H9 (cell line): Measurements from ENCODE around the gene LMX1B. TPM values are rescaled to one million over a fixed set of nuclear protein-coding genes. Genes with fewer than 3 reads are reported as not detected.

ENCODE experiments used
- DNase-seq: peaks from one replicate; pipeline ENCODE4 v3.0.0-alpha.2; 2017
- H2AFZ ChIP-seq: one replicate; pipeline ENCODE4 v1.6.1; 2013; ENCODE audit warnings: mild to moderate bottlenecking, low read length, control low read depth, moderate library complexity
- H2AK5ac ChIP-seq: 2 replicates; pipeline ENCODE4 v1.6.1; 2013; ENCODE audit warnings: low read length, control low read depth, mixed read lengths; ENCODE audit not compliant: insufficient read length
- H2BK120ac ChIP-seq: one replicate; pipeline ENCODE4 v1.6.1; 2013; ENCODE audit warnings: low read depth, mild to moderate bottlenecking, low read length, control low read depth, inconsistent platforms; ENCODE audit not compliant: poor library complexity, severe bottlenecking
- H2BK12ac ChIP-seq: 2 replicates; pipeline ENCODE4 v1.6.1; 2013; ENCODE audit warnings: low read length, control low read depth, mixed read lengths, low read depth; ENCODE audit not compliant: insufficient read length
- H2BK15ac ChIP-seq: 2 replicates; pipeline ENCODE4 v1.6.1; 2013; ENCODE audit warnings: low read depth, low read length, control low read depth
- H2BK20ac ChIP-seq: one replicate; pipeline ENCODE4 v1.6.1; 2013; ENCODE audit warnings: low read depth, mild to moderate bottlenecking, low read length, control low read depth, inconsistent platforms; ENCODE audit not compliant: poor library complexity, severe bottlenecking
- H2BK5ac ChIP-seq: 2 replicates; pipeline ENCODE4 v1.6.1; 2013; ENCODE audit warnings: low read length, control low read depth, mixed read lengths; ENCODE audit not compliant: insufficient read length
- H3K14ac ChIP-seq: 2 replicates; pipeline ENCODE4 v1.6.1; 2013; ENCODE audit warnings: low read length, control low read depth; ENCODE audit not compliant: insufficient read depth
- H3K18ac ChIP-seq: 2 replicates; pipeline ENCODE4 v1.6.1; 2013; ENCODE audit warnings: low read depth, mild to moderate bottlenecking, mixed read lengths, low read length, control low read depth; ENCODE audit not compliant: insufficient read length
- H3K23ac ChIP-seq: 2 replicates; pipeline ENCODE4 v1.6.1; 2013; ENCODE audit warnings: low read length, control low read depth, mixed read lengths, low read depth; ENCODE audit not compliant: insufficient read length
- H3K23me2 ChIP-seq: 2 replicates; pipeline ENCODE4 v1.6.1; 2013; ENCODE audit warnings: low read depth, mild to moderate bottlenecking, mixed read lengths, low read length, control low read depth; ENCODE audit not compliant: insufficient read length, poor library complexity, severe bottlenecking
- H3K27ac ChIP-seq: 2 replicates; pipeline ENCODE4 v1.5.1; 2013; ENCODE audit warnings: low read length, control low read depth, mixed read lengths, low read depth; ENCODE audit not compliant: insufficient read length
- H3K27me3 ChIP-seq: 2 replicates; pipeline ENCODE4 v1.6.1; 2013; ENCODE audit warnings: low read length, control low read depth, inconsistent platforms; ENCODE audit not compliant: insufficient read depth
- H3K4ac ChIP-seq: 2 replicates; pipeline ENCODE4 v1.6.1; 2013; ENCODE audit warnings: low read depth, mild to moderate bottlenecking, control low read depth, inconsistent platforms, low read length, moderate library complexity
- H3K4me1 ChIP-seq: 2 replicates; pipeline ENCODE4 v1.6.1; 2013; ENCODE audit warnings: low read length, control low read depth, inconsistent platforms; ENCODE audit not compliant: insufficient read depth
- H3K4me2 ChIP-seq: 2 replicates; pipeline ENCODE4 v1.6.1; 2013; ENCODE audit warnings: low read length, control low read depth, mixed read lengths; ENCODE audit not compliant: insufficient read length, insufficient read depth
- H3K56ac ChIP-seq: 2 replicates; pipeline ENCODE4 v1.6.1; 2013; ENCODE audit warnings: low read depth, mild to moderate bottlenecking, mixed read lengths, low read length, control low read depth; ENCODE audit not compliant: insufficient read length
- H3K79me1 ChIP-seq: 2 replicates; pipeline ENCODE4 v1.6.1; 2013; ENCODE audit warnings: low read depth, mild to moderate bottlenecking, moderate library complexity, low read length, control low read depth, inconsistent platforms; ENCODE audit not compliant: insufficient read depth, poor library complexity, severe bottlenecking
- H3K79me2 ChIP-seq: 2 replicates; pipeline ENCODE4 v1.6.1; 2013; ENCODE audit warnings: low read length, control low read depth, inconsistent platforms; ENCODE audit not compliant: insufficient read depth
- H3K9ac ChIP-seq: 2 replicates; pipeline ENCODE4 v1.6.1; 2013; ENCODE audit warnings: low read length, control low read depth, mixed read lengths; ENCODE audit not compliant: insufficient read length; ENCODE audit errors: extremely low read depth
- H3K9me3 ChIP-seq: one replicate; pipeline ENCODE4 v1.6.1; 2013; ENCODE audit warnings: low read depth, low read length, inconsistent platforms; ENCODE audit not compliant: control insufficient read depth
- H3T11ph ChIP-seq: one replicate; pipeline ENCODE4 v1.6.1; 2013; ENCODE audit warnings: mild to moderate bottlenecking, low read length, control low read depth, inconsistent platforms
- H4K20me1 ChIP-seq: one replicate; pipeline ENCODE4 v1.6.1; 2013; ENCODE audit not compliant: control insufficient read depth, insufficient read length, insufficient read depth
- H4K5ac ChIP-seq: 2 replicates; pipeline ENCODE4 v1.6.1; 2013; ENCODE audit warnings: low read depth, mild to moderate bottlenecking, mixed read lengths, low read length, control low read depth; ENCODE audit not compliant: insufficient read length
- H4K8ac ChIP-seq: replicated peaks from 2 replicates; pipeline ENCODE4 v1.6.1; 2013; ENCODE audit warnings: low read length, control low read depth, mixed read lengths, low read depth; ENCODE audit not compliant: insufficient read length
- H4K91ac ChIP-seq: 2 replicates; pipeline ENCODE4 v1.6.1; 2013; ENCODE audit warnings: low read depth, mild to moderate bottlenecking, moderate library complexity, mixed read lengths, low read length, control low read depth; ENCODE audit not compliant: insufficient read length
- H3K27ac Mint-ChIP-seq, 3 experiments: 2 replicates in 2 of 3; 3 replicates in 1 of 3; pipeline ENCODE4 v1.8.0; 2020 to 2021; ENCODE audit warnings: mixed read lengths in 3 of 3, mild to moderate bottlenecking in 1 of 3, moderate library complexity in 1 of 3
- H3K27me3 Mint-ChIP-seq: 2 replicates; pipeline ENCODE4 v1.8.0; 2021; ENCODE audit warnings: low read depth, mild to moderate bottlenecking, moderate library complexity, mixed read lengths
- H3K36me3 Mint-ChIP-seq, 3 experiments: 2 replicates in 2 of 3; 3 replicates in 1 of 3; pipeline ENCODE4 v1.8.0; 2020 to 2021; ENCODE audit warnings: low read depth in 3 of 3, mixed read lengths in 3 of 3; ENCODE audit not compliant: insufficient read depth in 1 of 3
- H3K4me1 Mint-ChIP-seq, 2 experiments: 2 replicates each; pipeline ENCODE4 v1.8.0; 2020; ENCODE audit warnings: mixed read lengths in 2 of 2
- H3K4me3 Mint-ChIP-seq, 2 experiments: 2 replicates in 1 of 2; 3 replicates in 1 of 2; pipeline ENCODE4 v1.8.0; 2020 to 2021; ENCODE audit warnings: mild to moderate bottlenecking in 2 of 2, mixed read lengths in 2 of 2, moderate library complexity in 1 of 2
- H3K9me3 Mint-ChIP-seq, 2 experiments: 2 replicates in 1 of 2; 3 replicates in 1 of 2; pipeline ENCODE4 v1.8.0; 2020; ENCODE audit warnings: mild to moderate bottlenecking in 2 of 2, mixed read lengths in 2 of 2, moderate library complexity in 1 of 2
- CTCF ChIP-seq: fragments of 200-600 bp; sonication (generic); conservative IDR thresholded peaks from 3 replicates; pipeline ENCODE4 v1.8.0; 2021; ENCODE audit warnings: antibody characterized with exemption, mild to moderate bottlenecking
- WGBS: extraction: QIAGEN DNeasy Blood & Tissue Kit; methylation state at CpG from one replicate; pipeline ENCODE4 v1.1.7; 2013; ENCODE audit warnings: missing lambda C conversion rate, low lambda C conversion rate, mixed read lengths; ENCODE audit not compliant: insufficient read length; ENCODE audit errors: extremely low coverage; 5-methylcytosine and 5-hydroxymethylcytosine counted together
- total RNA-seq: library from RNA; stranded (reverse); gene quantifications from 2 replicates; pipeline ENCODE4 v1.2.1, GENCODE V29; 2021

LMX1B gene
- total RNA-seq, 1 experiment from 2014 or later, result 0.85 TPM

DNA sequence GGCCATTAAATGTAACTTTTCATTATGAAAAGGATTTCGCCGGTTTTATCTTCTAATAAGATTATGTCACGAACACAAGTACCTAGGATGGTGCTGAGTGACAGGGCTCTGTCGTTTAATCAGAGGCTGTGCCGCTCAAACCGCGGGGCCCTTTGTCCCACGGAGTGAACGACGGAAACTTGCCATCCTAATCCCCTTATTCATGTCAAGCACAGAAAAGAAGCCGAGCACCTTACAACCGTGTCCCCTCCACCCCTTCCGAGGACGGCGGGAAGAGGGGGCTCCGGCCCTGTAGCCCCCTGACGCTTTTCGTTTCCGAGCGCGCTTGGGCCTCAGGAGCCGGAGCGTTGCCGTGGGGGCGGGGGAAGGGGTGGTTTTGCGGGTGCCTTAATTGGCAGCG, 11.2 kb downstream of the LMX1B start:
- no peak overlapping the region for H4K8ac ChIP-seq
- no peak overlapping the region for H3K4ac ChIP-seq
- no peak overlapping the region for H2AFZ ChIP-seq
- no peaks in the 10 kb centered on the region for H3K79me1 ChIP-seq
- H3K23ac ChIP-seq, result no peak overlapping the region
- H2BK120ac ChIP-seq, result no peak overlapping the region
- H3K4me1 Mint-ChIP-seq, result peaks cover 18 to 49% of the 10 kb centered on the region in 2 experiments
- H3K56ac ChIP-seq, result no peak overlapping the region
- H3K4me1 ChIP-seq, result no peaks in the 10 kb centered on the region; the same call in 1 of the 2 replicates
- no peak overlapping the region for H2BK12ac ChIP-seq
- H3T11ph ChIP-seq, result no peak overlapping the region
- H3K18ac ChIP-seq, result no peak overlapping the region
- no peak overlapping the region for H3K27ac Mint-ChIP-seq
- no peak for TF ChIP-seq CTCF
- peak overlapping the region; percentile 69 for H3K4me2 ChIP-seq
- peaks cover 97% of the 10 kb centered on the region for H3K27me3 ChIP-seq
- no CpG with 5 or more reads among the region's 27 CpGs for WGBS
- no peaks in the 10 kb centered on the region; a peak in 1 of 7 replicates for H3K36me3 Mint-ChIP-seq
- peaks cover 0 to 5% of the 10 kb centered on the region in 2 experiments; a peak in 1 of 5 replicates for H3K9me3 Mint-ChIP-seq
- no peak overlapping the region for H3K27ac ChIP-seq
- H3K23me2 ChIP-seq, result peaks cover 11% of the 10 kb centered on the region
- no peak for DNase-seq
- H3K9me3 ChIP-seq, result no peaks in the 10 kb centered on the region
- no peak overlapping the region for H3K14ac ChIP-seq
- H2BK20ac ChIP-seq, result no peak overlapping the region
- no peak overlapping the region for H2BK15ac ChIP-seq
- H4K5ac ChIP-seq, result no peak overlapping the region
- peak overlapping the region in 1 of 2 experiments; percentile 79; a peak in 3 of 5 replicates for H3K4me3 Mint-ChIP-seq
- H2BK5ac ChIP-seq, result no peak overlapping the region
- no peak overlapping the region for H2AK5ac ChIP-seq
- H3K79me2 ChIP-seq, result no peaks in the 10 kb centered on the region
- no peak overlapping the region for H4K91ac ChIP-seq
- peaks cover 100% of the 10 kb centered on the region for H3K27me3 Mint-ChIP-seq
- no peak overlapping the region for H3K9ac ChIP-seq
- no peaks in the 10 kb centered on the region for H4K20me1 ChIP-seq
